HCT116 (cell line): ENCODE measurements around the gene RAD9B. TPM values are rescaled to one million over a fixed set of nuclear protein-coding genes. Genes with fewer than 3 reads are reported as not detected.

ENCODE experiments used
- ATAC-seq: fragments of 200-7000 bp; cut with Tn5 transposase; 2 replicates; pipeline ENCODE4 v1.9.1; 2020; ENCODE audit warnings: mild to moderate bottlenecking, moderate library complexity
- BruUV-seq: library from RNA; stranded (reverse); fragments of 400-500 nt; replicated peaks from 2 replicates; lab custom pipeline; 2021; lab: Mats Ljungman, UMichigan
- CTCF ChIA-PET: fragments of 300-600 bp; sonication (Branson Sonifier 250); formaldehyde crosslinking; loops from one replicate; lab custom pipeline; 2021; ENCODE audit warnings: antibody characterized with exemption; lab: Charles Lee
- POLR2A ChIA-PET: fragments of 300-600, 350-600 bp; sonication (Branson Sonifier 250); formaldehyde crosslinking; loops from one replicate; lab custom pipeline; 2021; ENCODE audit warnings: antibody characterized with exemption; lab: Charles Lee
- RAD21 ChIA-PET, 2 experiments: fragments of 300-600 bp; sonication (Branson Sonifier 250); formaldehyde crosslinking; loops; one replicate each; lab custom pipeline; 2023; ENCODE audit warnings: low total read pairs in 2 of 2; ENCODE audit not compliant: uncharacterized antibody in 2 of 2, unreplicated experiment in 2 of 2, low non-redundant PET in 1 of 2; lab: Charles Lee
- DNase-seq: peaks from one replicate; pipeline ENCODE4 v3.0.0-alpha.2; 2010; ENCODE audit warnings: low read depth, low spot score
- H2AFZ ChIP-seq: fragments of 200-600 bp; shearing (Covaris generic), sonication (generic); 2 replicates; pipeline ENCODE4 v1.6.1; 2017; ENCODE audit warnings: low read depth, mixed run types, mixed read lengths, antibody characterized with exemption, low read length; ENCODE audit not compliant: poor library complexity, severe bottlenecking
- H3K27ac ChIP-seq: 2 replicates; pipeline ENCODE4 v1.5.1; 2012; ENCODE audit warnings: low read depth, low read length
- H3K27me3 ChIP-seq: fragments of 200-600 bp; sonication (generic); 2 replicates; pipeline ENCODE4 v1.6.1; 2016; ENCODE audit warnings: mixed run types, low read length, mixed read lengths; ENCODE audit not compliant: insufficient read depth
- H3K36me3 ChIP-seq, 2 experiments: fragments of 200-500 bp in 1 of 2; fragments of 200-600 bp in 1 of 2; sonication (Bioruptor generic) in 1 of 2; sonication (generic) in 1 of 2; 2 replicates each; pipeline versions ENCODE4 v1.5.1 to v1.6.1; 2014 to 2016; ENCODE audit warnings: low read length in 2 of 2, inconsistent platforms in 1 of 2, mixed read lengths in 1 of 2, mixed run types in 1 of 2; ENCODE audit not compliant: insufficient read depth in 2 of 2, control insufficient read depth in 1 of 2
- H3K4me1 ChIP-seq, 2 experiments: fragments of 200-600 bp in 1 of 2; sonication (generic) in 1 of 2; 2 replicates each; pipeline versions ENCODE4 v1.5.1 to v1.6.1; 2012 to 2017; ENCODE audit warnings: low read length in 2 of 2, inconsistent platforms in 1 of 2, mild to moderate bottlenecking in 1 of 2, mixed read lengths in 1 of 2, mixed run types in 1 of 2, moderate library complexity in 1 of 2; ENCODE audit not compliant: insufficient read depth in 2 of 2, control insufficient read depth in 1 of 2
- H3K4me2 ChIP-seq: fragments of 200-600 bp; sonication (generic); 2 replicates; pipeline ENCODE4 v1.6.1; 2017; ENCODE audit warnings: mixed run types, low read length, mixed read lengths
- H3K4me3 ChIP-seq, 2 experiments: fragments of 200-600 bp in 1 of 2; sonication (generic) in 1 of 2; replicated peaks in 1 of 2; 2 replicates each; pipeline ENCODE4 v1.5.1; 2011 to 2016; ENCODE audit warnings: low read length in 2 of 2, control low read depth in 1 of 2, low read depth in 1 of 2, mild to moderate bottlenecking in 1 of 2, mixed read lengths in 1 of 2, mixed run types in 1 of 2
- H3K79me2 ChIP-seq: fragments of 200-600 bp; sonication (generic); 2 replicates; pipeline ENCODE4 v1.6.1; 2017; ENCODE audit warnings: mild to moderate bottlenecking, mixed run types, low read length, moderate library complexity, mixed read lengths; ENCODE audit not compliant: insufficient read depth
- H3K9ac ChIP-seq: fragments of 200-600 bp; sonication (generic); 2 replicates; pipeline ENCODE4 v1.6.1; 2016; ENCODE audit warnings: low read length, mixed read lengths
- H3K9me2 ChIP-seq: fragments of 200-600 bp; sonication (generic), shearing (Covaris generic); 2 replicates; pipeline ENCODE4 v1.6.1; 2017; ENCODE audit warnings: mixed run types, mild to moderate bottlenecking, moderate library complexity; ENCODE audit not compliant: insufficient read depth
- H3K9me3 ChIP-seq, 2 experiments: fragments of 200-500 bp in 1 of 2; fragments of 200-600 bp in 1 of 2; sonication (Bioruptor generic) in 1 of 2; sonication (generic) in 1 of 2; 2 replicates each; pipeline ENCODE4 v1.6.1; 2014 to 2017; ENCODE audit warnings: low read length in 2 of 2, mixed read lengths in 2 of 2, inconsistent platforms in 1 of 2, low read depth in 1 of 2, mild to moderate bottlenecking in 1 of 2, mixed run types in 1 of 2, moderate library complexity in 1 of 2; ENCODE audit not compliant: control insufficient read depth in 1 of 2, insufficient read depth in 1 of 2
- H4K20me1 ChIP-seq: fragments of 200-600 bp; sonication (generic), shearing (Covaris generic); 2 replicates; pipeline ENCODE4 v1.6.1; 2017; ENCODE audit warnings: mixed run types, mild to moderate bottlenecking, moderate library complexity; ENCODE audit not compliant: insufficient read depth
- CEBPB ChIP-seq: IDR thresholded peaks from 2 replicates; pipeline ENCODE4 v1.6.1; 2012; ENCODE audit warnings: low read depth
- EZH2 ChIP-seq: fragments of 200-600 bp; sonication (generic); IDR thresholded peaks from 2 replicates; pipeline ENCODE4 v1.6.1; 2017; ENCODE audit warnings: antibody characterized with exemption, mixed run types
- EZH2phosphoT487 ChIP-seq: fragments of 200-600 bp; IDR thresholded peaks from 2 replicates; pipeline ENCODE4 v1.6.1; 2018; ENCODE audit warnings: antibody characterized with exemption, borderline replicate concordance
- JUND ChIP-seq: IDR thresholded peaks from 2 replicates; pipeline ENCODE4 v1.6.1; 2012
- MAX ChIP-seq: IDR thresholded peaks from 2 replicates; pipeline ENCODE4 v1.6.1; 2012
- POLR2A ChIP-seq: IDR thresholded peaks from 2 replicates; pipeline ENCODE4 v1.7.0; 2011; ENCODE audit warnings: borderline replicate concordance; ENCODE audit not compliant: insufficient read depth, insufficient read length; ENCODE audit errors: extremely low read depth
- POLR2AphosphoS5 ChIP-seq: IDR thresholded peaks from 2 replicates; pipeline ENCODE4 v1.6.1; 2011; ENCODE audit warnings: mild to moderate bottlenecking, low read depth, low read length, moderate library complexity
- RAD21 ChIP-seq: IDR thresholded peaks from 2 replicates; pipeline ENCODE4 v1.6.1; 2012; ENCODE audit warnings: low read depth, mild to moderate bottlenecking
- YY1 ChIP-seq: IDR thresholded peaks from 2 replicates; pipeline ENCODE4 v1.6.1; 2011; ENCODE audit warnings: low read length, low read depth, moderate library complexity, mild to moderate bottlenecking; ENCODE audit not compliant: insufficient replicate concordance; ENCODE audit errors: extremely low read depth
- ZBTB33 ChIP-seq: IDR thresholded peaks from 2 replicates; pipeline ENCODE4 v1.6.1; 2011; ENCODE audit warnings: mild to moderate bottlenecking, low read length, moderate library complexity; ENCODE audit not compliant: insufficient replicate concordance; ENCODE audit errors: extremely low read depth
- ZNF274 ChIP-seq: fragments of 200-500 bp; sonication (Bioruptor generic); IDR thresholded peaks from 2 replicates; pipeline ENCODE4 v1.6.1; 2014; ENCODE audit warnings: mild to moderate bottlenecking, low read depth, low read length, inconsistent platforms
- intact Hi-C: fragments of 100-400 bp; cut with micrococcal nuclease; formaldehyde crosslinking; loops from 2 replicates; pipeline ENCODE4 v1.10.0; 2022
- total RNA-seq: library from RNA; stranded (reverse); gene quantifications from one replicate; pipeline ENCODE4 v1.2.1, GENCODE V29; 2021; ENCODE audit not compliant: unreplicated experiment

The RAD9B gene
- total RNA-seq, 1 experiment from 2014 or later, result 0.17 TPM

DNA sequence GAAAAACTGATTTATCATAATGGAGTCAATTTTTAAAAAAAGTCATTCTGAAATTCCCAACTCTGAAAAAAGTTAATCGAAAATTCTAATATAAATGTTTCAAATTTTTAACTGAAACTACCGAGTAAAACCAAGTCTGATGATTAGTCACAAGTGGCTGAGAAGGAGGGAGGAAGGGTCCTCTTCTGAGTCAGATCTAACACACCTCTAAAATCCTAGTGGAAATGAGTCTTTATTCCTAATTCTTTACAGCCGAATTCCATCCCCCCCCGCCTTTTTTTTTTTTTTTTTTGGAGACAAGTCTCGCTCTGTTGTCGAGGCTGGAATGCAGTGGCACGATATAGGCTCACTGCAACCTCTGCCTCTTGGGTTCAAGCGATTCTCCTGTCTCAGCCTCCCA, 37.9 kb downstream of the RAD9B start (continued):
- TF ChIP-seq ZBTB33 (no peak), POLR2A (no peak), JUND (no peak), POLR2AphosphoS5 (no peak)

DNA sequence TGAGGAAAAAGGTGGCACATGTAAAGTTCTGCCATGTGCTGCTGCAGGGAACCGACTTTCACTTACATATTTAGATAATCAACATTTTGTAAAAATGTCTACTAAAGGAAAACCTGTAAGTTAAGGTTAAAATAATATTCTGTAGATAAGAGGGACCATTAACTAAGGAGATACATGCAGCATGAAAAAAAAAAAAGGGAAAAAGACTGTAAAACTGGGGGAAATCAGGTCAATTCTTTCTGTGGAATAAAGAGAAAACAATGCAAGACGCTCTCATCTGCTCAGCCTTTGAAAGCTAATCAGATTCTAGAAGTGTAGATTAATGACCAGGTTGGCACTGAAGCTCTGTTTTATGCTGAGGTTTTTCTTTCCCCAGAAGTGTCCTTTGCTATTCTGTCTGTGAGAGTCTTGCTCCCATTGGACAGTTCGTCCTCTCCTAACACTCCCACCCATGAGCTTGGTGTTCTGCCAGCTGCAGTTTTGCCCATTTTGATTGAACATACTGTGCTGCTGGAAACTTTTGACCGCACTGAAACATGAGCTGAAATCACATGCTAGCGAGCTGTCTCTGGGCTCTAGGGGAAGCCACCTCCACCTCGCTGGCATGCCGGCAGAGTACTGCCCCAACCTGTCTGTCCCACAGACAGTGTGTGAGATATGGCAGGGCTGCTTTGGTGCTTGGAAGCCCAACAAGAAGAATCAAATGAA, 41.3 kb downstream of the RAD9B start:
- intact Hi-C loops, result no loop called here
- TF ChIP-seq ZNF274 (no peak), EZH2 (no peak), CEBPB (no peak), RAD21 (no peak), EZH2phosphoT487 (no peak), MAX (no peak), YY1 (no peak)
- ChIA-PET CTCF (no interaction called here), POLR2A (interaction anchor here (0.5 kb wide), 1 partner anchor 63 kb away, joined by 5 read pairs; no protein-coding TSS in a partner anchor), RAD21 (no interaction called here)
- Histone ChIP-seq H3K9me3 (no peaks in the 10 kb centered on the region), H2AFZ (no peak overlapping the region), H3K9ac (no peak overlapping the region), H3K9me2 (no peaks in the 10 kb centered on the region), H3K36me3 (peaks cover 3 to 9% of the 10 kb centered on the region in 2 experiments; a peak in 2 of 4 replicates), H4K20me1 (no peaks in the 10 kb centered on the region), H3K79me2 (peaks cover 56% of the 10 kb centered on the region), H3K4me3 (no peak overlapping the region), H3K27me3 (no peaks in the 10 kb centered on the region), H3K27ac (no peak overlapping the region), H3K4me1 (peaks cover 0 to 6% of the 10 kb centered on the region in 2 experiments; a peak in 1 of 4 replicates), H3K4me2 (no peak overlapping the region)
- ATAC-seq, result no peak
- BruUV-seq, result no TSS peak
- DNase-seq, result no peak
